Suppressor macrophage treated with lipopolysaccharide for 1 hour (primary cell): ENCODE results near the gene ALG14.
A peak's percentile ranks its signal among the peaks of the same experiment; 100 is the strongest.

Source experiments
- DNase-seq, 3 donors: peaks; one replicate each; pipeline ENCODE4 v3.0.0-alpha.2; 2020 to 2022

Gene ALG14

GRCh38 chr1:94979656-94980581 lies 92.8 kb downstream of the ALG14 start:
- no peak for DNase-seq

DNA sequence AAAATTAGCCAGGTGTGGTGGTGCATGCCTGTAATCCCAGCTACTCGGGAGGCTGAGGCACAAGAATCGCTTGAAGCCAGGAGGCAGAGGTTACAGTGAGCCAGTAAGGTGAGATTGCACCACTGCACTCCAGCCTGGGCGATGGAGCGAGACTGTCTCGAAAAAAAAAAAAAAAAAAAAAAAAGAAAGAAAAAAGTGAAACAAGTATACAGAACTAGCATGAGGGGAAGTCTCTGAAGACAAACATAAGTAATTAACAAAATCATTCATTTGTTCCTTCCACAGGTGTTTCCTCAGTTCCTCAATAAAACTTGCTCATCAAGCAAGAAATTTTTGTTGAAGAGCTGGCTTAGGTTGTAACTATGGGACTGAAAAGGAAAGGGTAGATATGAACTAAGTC lies 93.6 kb downstream of the ALG14 start:
- no peak for DNase-seq

DNA sequence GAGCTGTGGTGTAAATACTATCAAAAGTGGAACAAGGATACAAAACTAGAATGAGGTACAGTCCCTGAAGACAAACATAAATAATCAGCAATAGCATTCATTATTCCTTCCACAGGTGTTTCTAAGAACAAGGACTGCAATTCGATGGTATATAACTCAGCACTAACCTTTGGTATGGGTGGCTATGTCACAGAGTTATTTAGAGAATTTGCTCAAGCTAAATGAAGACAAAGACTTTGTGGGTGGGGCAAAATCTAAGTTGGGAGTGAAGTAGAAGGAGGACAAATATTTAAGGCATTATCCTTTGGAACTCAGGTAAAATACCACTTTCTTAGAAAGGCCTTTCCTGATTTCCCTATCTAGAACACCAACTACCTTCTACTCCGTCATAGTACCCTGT lies 94.3 kb downstream of the ALG14 start:
- no peak for DNase-seq

- DNase-seq = no peak
Observed at GRCh38 chr1:94976971-94977548, 95.7 kb downstream of the ALG14 start.

DNA sequence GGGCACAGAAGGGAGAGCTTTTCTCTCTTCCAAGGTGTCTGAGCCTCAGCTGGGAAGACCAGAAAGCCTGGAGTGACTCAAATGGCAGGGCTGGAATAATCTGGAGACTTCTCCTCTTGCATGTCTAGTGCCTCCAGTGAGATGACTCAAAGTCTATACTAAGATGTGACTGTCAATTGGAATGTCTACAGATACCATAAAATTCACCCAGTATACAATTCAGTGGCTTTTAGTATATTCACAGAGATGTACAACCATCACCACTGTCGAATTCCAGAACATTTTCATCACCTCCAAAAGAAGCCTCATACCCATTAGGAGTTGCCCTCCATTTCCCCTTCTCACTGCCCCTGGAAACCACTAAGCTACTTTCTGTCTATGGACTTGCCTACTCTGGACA lies 97.9 kb downstream of the ALG14 start:
- DNase-seq = peak in 2 of 3 donors; percentile 6 to 11

GRCh38 chr1:94974241-94974640 lies 98.5 kb downstream of the ALG14 start:
- DNase-seq = no peak

GRCh38 chr1:94973309-94973922 lies 99.3 kb downstream of the ALG14 start:
- no peak for DNase-seq

- DNase-seq = no peak
Observed at GRCh38 chr1:94971491-94971924, 101.2 kb downstream of the ALG14 start.

GRCh38 chr1:94970783-94971182 lies 102.0 kb downstream of the ALG14 start:
- no peak for DNase-seq

GRCh38 chr1:94969137-94969536 lies 103.6 kb downstream of the ALG14 start:
- DNase-seq = no peak

- DNase-seq = no peak
Observed at GRCh38 chr1:94966033-94966432, 106.7 kb downstream of the ALG14 start.

DNA sequence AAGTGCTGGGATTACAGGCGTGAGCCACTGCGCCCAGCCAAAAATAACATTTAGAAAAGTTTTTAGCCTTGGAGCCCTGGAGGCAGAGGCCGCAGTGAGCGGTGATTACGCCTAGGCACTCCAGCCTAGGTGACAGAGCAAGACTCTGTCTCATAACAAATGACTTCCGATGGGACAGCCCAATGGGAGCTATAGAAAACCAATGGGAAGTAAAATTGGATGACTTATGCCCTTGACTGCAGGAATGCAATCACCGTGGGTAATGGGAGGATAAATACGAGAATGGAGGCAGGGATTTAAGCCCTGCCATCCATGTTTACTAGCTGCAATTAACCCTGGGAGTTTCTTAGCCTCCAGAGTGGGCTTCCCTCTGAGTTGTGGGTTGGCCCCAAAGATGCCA lies 108.9 kb downstream of the ALG14 start:
- no peak for DNase-seq

- peak; percentile 50 to 63 (median 58) for DNase-seq
Observed at GRCh38 chr1:94962409-94963265, 110.1 kb downstream of the ALG14 start.

DNA sequence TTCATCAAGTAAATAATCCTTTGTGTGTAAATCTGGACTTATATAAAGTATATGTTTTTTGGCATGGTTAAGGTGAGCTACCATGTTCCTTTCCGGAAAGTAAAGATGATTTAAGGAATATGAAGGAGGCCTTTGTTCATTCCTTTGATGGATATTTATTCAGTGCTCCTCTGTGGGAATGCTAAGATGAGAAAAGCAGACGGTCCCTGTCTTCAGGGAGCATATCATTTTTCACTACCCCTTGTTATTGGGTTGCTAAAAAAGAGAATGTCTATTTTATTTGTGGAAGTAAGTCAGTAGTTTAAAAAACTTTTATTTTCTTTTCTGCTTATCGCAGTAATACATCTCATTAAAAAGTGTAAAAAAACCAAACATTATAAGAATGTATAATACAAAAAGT lies 110.8 kb downstream of the ALG14 start:
- no peak for DNase-seq

GRCh38 chr1:94961582-94961981 lies 111.2 kb downstream of the ALG14 start:
- DNase-seq = no peak

DNA sequence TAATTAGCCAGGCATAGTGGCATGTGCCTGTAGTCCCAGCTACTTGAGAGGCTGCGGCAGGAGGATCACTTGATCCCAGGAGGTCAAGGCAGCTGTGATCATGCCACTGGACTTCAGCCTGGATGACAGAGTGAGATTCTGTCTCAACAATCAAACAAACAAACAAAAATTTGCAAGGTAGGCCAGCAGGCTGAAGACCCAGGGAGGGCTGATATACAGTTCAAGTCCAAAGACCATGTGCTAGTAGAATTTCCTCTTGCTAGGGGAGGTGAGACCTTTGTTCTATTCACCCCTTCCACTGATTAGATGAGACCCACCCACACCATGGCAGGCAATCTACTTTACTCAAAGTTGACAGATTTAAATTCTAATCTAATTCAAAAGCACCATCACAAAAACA lies 114.7 kb downstream of the ALG14 start:
- DNase-seq = no peak

GRCh38 chr1:94955767-94956632 lies 116.8 kb downstream of the ALG14 start:
- no peak for DNase-seq

- no peak for DNase-seq
Observed at GRCh38 chr1:94954263-94955220, 118.2 kb downstream of the ALG14 start.

DNA sequence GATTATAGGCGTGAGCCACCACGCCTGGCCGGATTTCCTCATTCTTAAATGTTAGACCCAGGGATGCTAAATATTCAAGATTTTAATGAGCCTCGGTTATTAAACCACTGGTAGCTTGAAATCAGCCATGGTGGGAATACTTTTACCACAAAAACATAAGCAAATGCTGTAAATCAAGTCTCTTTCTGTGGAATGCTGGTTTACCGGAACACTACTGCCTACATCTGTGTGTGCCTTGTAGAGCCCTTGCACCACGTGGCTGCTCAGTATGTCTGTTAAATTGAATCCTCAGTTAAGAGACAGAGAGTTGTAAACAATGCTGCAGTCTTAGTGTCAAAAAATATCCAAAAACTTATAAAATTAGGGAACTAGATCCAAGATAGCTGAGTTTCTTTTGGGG lies 119.0 kb downstream of the ALG14 start:
- no peak for DNase-seq

GRCh38 chr1:94953107-94953506 lies 119.6 kb downstream of the ALG14 start:
- DNase-seq = no peak

DNA sequence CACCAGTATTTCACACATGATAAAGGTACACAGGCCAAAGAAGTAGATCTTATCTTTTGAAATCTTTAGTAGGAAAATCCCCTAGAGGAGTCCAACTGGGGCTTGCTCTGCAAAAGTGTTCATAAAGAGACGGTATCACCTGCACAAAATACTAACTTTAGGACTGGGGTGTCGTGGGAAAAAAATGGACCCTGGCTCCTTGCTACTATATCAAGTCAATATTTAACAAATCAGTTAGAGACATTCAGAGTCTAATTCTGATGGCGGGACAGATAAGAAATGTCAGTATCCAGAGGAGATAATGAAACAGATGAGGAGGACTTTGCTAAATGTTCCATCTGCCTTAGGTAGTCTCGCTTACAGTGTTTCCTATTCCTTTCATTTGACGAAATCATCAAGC lies 120.2 kb downstream of the ALG14 start:
- no peak for DNase-seq
